Activated T-helper 1 cell treated with anti-CD3 and anti-CD28 coated beads, Interleukin-2, amount 50 U/mL, for 16 hours (primary cell): ENCODE measurements around the gene TRMT10C.
A peak's percentile ranks its signal among the peaks of the same experiment; 100 is the strongest.
"Not testable (repeated sequence)": the region's sequence is repeated elsewhere in the genome, so short reads cannot be mapped to it uniquely, and the experiment has no call there.

Experiments used
- DNase-seq, 2 donors: peaks; one replicate each; pipeline ENCODE4 v3.0.0-alpha.2; 2020; ENCODE audit warnings: low read depth in 1 of 2, low spot score in 1 of 2

TRMT10C gene

GRCh38 chr3:101561630-101562328, at the start of gene TRMT10C:
Gene TRMT10C, plus strand, starts transcription at chr3:101561868. Its CDS starts 2,914 bp downstream, at chr3:101564782.
- peak; percentile 85 for DNase-seq

- no peak for DNase-seq
Observed at GRCh38 chr3:101512396-101512645, 49.3 kb upstream of the TRMT10C start.

GRCh38 chr3:101512646-101513418, 48.8 kb upstream of the TRMT10C start, which contains the start of gene SENP7:
Gene SENP7, minus strand, starts transcription at chr3:101513212. Its CDS starts 82 bp downstream, at chr3:101513130.
- peak; percentile 61 to 64 for DNase-seq

- DNase-seq = no peak
Observed at GRCh38 chr3:101513419-101513986, 48.2 kb upstream of the TRMT10C start.

GRCh38 chr3:101518421-101518871, 43.2 kb upstream of the TRMT10C start:
- DNase-seq = peak in 1 of 2 donors; percentile 23

- no peak for DNase-seq
Observed at GRCh38 chr3:101519685-101520365, 41.8 kb upstream of the TRMT10C start.

- DNase-seq = no peak
Observed at GRCh38 chr3:101521211-101521701, 40.4 kb upstream of the TRMT10C start.

- DNase-seq = no peak
Observed at GRCh38 chr3:101527441-101527840, 34.2 kb upstream of the TRMT10C start.

- no peak for DNase-seq
Observed at GRCh38 chr3:101527906-101528305, 33.8 kb upstream of the TRMT10C start.

GRCh38 chr3:101529816-101530685, 31.6 kb upstream of the TRMT10C start:
- no peak for DNase-seq

GRCh38 chr3:101530686-101531047, 31.0 kb upstream of the TRMT10C start:
- no peak for DNase-seq

- no peak for DNase-seq
Observed at GRCh38 chr3:101531473-101532086, 30.1 kb upstream of the TRMT10C start.

GRCh38 chr3:101532783-101533602, 28.7 kb upstream of the TRMT10C start:
- DNase-seq = no peak

GRCh38 chr3:101533603-101533968, 28.1 kb upstream of the TRMT10C start:
- DNase-seq = no peak

GRCh38 chr3:101535221-101535620, 26.4 kb upstream of the TRMT10C start:
- no peak for DNase-seq

GRCh38 chr3:101536266-101536665, 25.4 kb upstream of the TRMT10C start:
- DNase-seq = no peak

GRCh38 chr3:101536955-101537354, 24.7 kb upstream of the TRMT10C start:
- not testable (repeated sequence) for DNase-seq

GRCh38 chr3:101542957-101543356, 18.7 kb upstream of the TRMT10C start:
- no peak for DNase-seq

GRCh38 chr3:101544161-101544850, 17.4 kb upstream of the TRMT10C start:
- no peak for DNase-seq
